C4-2B (cell line): ENCODE results near the gene FITM1.

Experiments
- CTCF ChIP-seq: fragments of 450-650 bp; conservative IDR thresholded peaks from 2 replicates; pipeline ENCODE4 v1.5.1; 2017; ENCODE audit warnings: mild to moderate bottlenecking
- ZFX ChIP-seq: fragments of 450-650 bp; IDR thresholded peaks from 2 replicates; pipeline ENCODE4 v1.6.1; 2017

GRCh38 chr14:24082411-24083080 is 47.9 kb upstream of the FITM1 start:
- TF ChIP-seq CTCF (no peak), ZFX (no peak)
